GM12878 (cell line): ENCODE results near the gene E2F1. TPM values are rescaled to one million over a fixed set of nuclear protein-coding genes. Genes with fewer than 3 reads are reported as not detected.

Experiments used
- ATAC-seq: fragments of 200-7000 bp; cut with Tn5 transposase; 3 replicates; pipeline ENCODE4 v1.9.1; 2020; ENCODE audit warnings: mild to moderate bottlenecking, moderate library complexity
- BruUV-seq: library from RNA; stranded (reverse); fragments of 400-500 nt; replicated peaks from 2 replicates; lab custom pipeline; 2021; lab: Mats Ljungman, UMichigan
- CTCF ChIA-PET: fragments of 300-600 bp; sonication (Branson Sonifier 250); formaldehyde crosslinking; extraction: SDS; loops from one replicate; lab custom pipeline; 2021; ENCODE audit warnings: inconsistent platforms; lab: Yijun Ruan, JAX
- POLR2A ChIA-PET: fragments of 350-600 bp; formaldehyde crosslinking; extraction: SDS; loops from one replicate; lab custom pipeline; 2021; ENCODE audit warnings: inconsistent platforms; lab: Charles Lee
- RAD21 ChIA-PET: fragments of 300-600 bp; sonication (Branson Sonifier 250); formaldehyde crosslinking; loops from one replicate; lab custom pipeline; 2023; ENCODE audit warnings: antibody characterized with exemption; ENCODE audit not compliant: unreplicated experiment; lab: Charles Lee
- SMC1A ChIA-PET: fragments of 300-600 bp; sonication (Branson Sonifier 250); formaldehyde crosslinking; loops from one replicate; lab custom pipeline; 2023; ENCODE audit not compliant: unreplicated experiment, uncharacterized antibody; lab: Charles Lee
- DNase-seq: peaks from one replicate; pipeline ENCODE4 v3.0.0-alpha.2; 2011; ENCODE audit warnings: low read depth, low spot score
- FAIRE-seq: peaks from 3 replicates; lab custom pipeline; 2011; peaks lifted over from hg19 to GRCh38; lab: Jason Lieb, UNC
- H2AFZ ChIP-seq: 2 replicates; pipeline ENCODE4 v1.6.0; 2011; ENCODE audit warnings: low read depth, low read length, control low read depth; ENCODE audit not compliant: control insufficient read depth
- H3K27ac ChIP-seq: 2 replicates; pipeline ENCODE4 v1.5.1; 2011; ENCODE audit warnings: control low read depth; ENCODE audit not compliant: control insufficient read depth, insufficient read depth
- H3K27me3 ChIP-seq, 2 experiments: replicated peaks in 1 of 2; 2 replicates each; pipeline versions ENCODE4 v1.6.0 to v1.6.1; 2011; ENCODE audit warnings: low read length in 1 of 2; ENCODE audit not compliant: control insufficient read depth in 2 of 2, insufficient read depth in 2 of 2
- H3K36me3 ChIP-seq, 2 experiments: 2 replicates each; pipeline ENCODE4 v1.5.1; 2011; ENCODE audit warnings: low read length in 1 of 2; ENCODE audit not compliant: control insufficient read depth in 2 of 2, insufficient read depth in 2 of 2
- H3K4me1 ChIP-seq: 2 replicates; pipeline ENCODE4 v1.6.1; 2011; ENCODE audit warnings: mild to moderate bottlenecking, low read length, moderate library complexity, mixed read lengths; ENCODE audit not compliant: control insufficient read depth, insufficient read depth
- H3K4me2 ChIP-seq: 2 replicates; pipeline ENCODE4 v1.6.0; 2011; ENCODE audit warnings: control low read depth; ENCODE audit not compliant: control insufficient read depth, insufficient read depth
- H3K4me3 ChIP-seq: fragments of 200-600 bp; sonication (generic); 2 replicates; pipeline ENCODE4 v1.5.1; 2016
- H3K79me2 ChIP-seq: 2 replicates; pipeline ENCODE4 v1.6.0; 2011; ENCODE audit warnings: low read length; ENCODE audit not compliant: control insufficient read depth, insufficient read depth
- H3K9ac ChIP-seq: 2 replicates; pipeline ENCODE4 v1.8.0; 2011; ENCODE audit warnings: low read length, control low read depth, mixed read lengths; ENCODE audit not compliant: control insufficient read depth, insufficient read depth
- H3K9me3 ChIP-seq: replicated peaks from 3 replicates; pipeline ENCODE4 v1.5.1; 2011; ENCODE audit warnings: mild to moderate bottlenecking, low read length; ENCODE audit not compliant: control insufficient read depth, insufficient read depth
- H4K20me1 ChIP-seq: 2 replicates; pipeline ENCODE4 v1.6.0; 2011; ENCODE audit not compliant: control insufficient read depth, insufficient read depth
- CBX5 ChIP-seq: sonication (generic); IDR thresholded peaks from 2 replicates; pipeline ENCODE4 v1.6.1; 2016; ENCODE audit warnings: low read depth, moderate library complexity, mild to moderate bottlenecking, inconsistent platforms
- FOS ChIP-seq: IDR thresholded peaks from 3 replicates; pipeline ENCODE4 v1.6.1; 2011; ENCODE audit warnings: borderline replicate concordance; ENCODE audit not compliant: insufficient read length; ENCODE audit errors: extremely low read depth
- KLF5 ChIP-seq: fragments of 450-650 bp; IDR thresholded peaks from 2 replicates; pipeline ENCODE4 v1.6.1; 2014; ENCODE audit warnings: mild to moderate bottlenecking; ENCODE audit not compliant: partially characterized antibody
- NFIC ChIP-seq: IDR thresholded peaks from 2 replicates; pipeline ENCODE4 v1.6.1; 2012; ENCODE audit warnings: low read depth, mild to moderate bottlenecking, inconsistent platforms, low read length, moderate library complexity
- SREBF2 ChIP-seq: IDR thresholded peaks from 2 replicates; pipeline ENCODE4 v1.6.1; 2012; ENCODE audit warnings: mild to moderate bottlenecking, low read length
- STAT1 ChIP-seq: fragments of 450-650 bp; conservative IDR thresholded peaks from 2 replicates; pipeline ENCODE4 v1.6.1; 2014; ENCODE audit warnings: antibody characterized with exemption, mild to moderate bottlenecking
- ZNF24 ChIP-seq: fragments of 450-650 bp; IDR thresholded peaks from 2 replicates; pipeline ENCODE4 v1.6.1; 2017; ENCODE audit warnings: antibody characterized with exemption, mild to moderate bottlenecking
- WGBS: methylation state at CpG from one replicate; pipeline ENCODE4 v1.1.6; 2016; ENCODE audit warnings: low lambda C conversion rate; ENCODE audit not compliant: insufficient replicate concordance, insufficient coverage; ENCODE audit errors: missing lambda C conversion rate; 5-methylcytosine and 5-hydroxymethylcytosine counted together
- in situ Hi-C: fragments of 300-500 bp; cut with MboI; formaldehyde crosslinking; loops from 9 replicates; pipeline ENCODE4 v1.14.3; 2018; ENCODE audit warnings: mixed read lengths
- intact Hi-C: fragments of 100-400 bp; cut with micrococcal nuclease; formaldehyde crosslinking; loops from one replicate; pipeline ENCODE4 v1.14.2; 2022; ENCODE audit not compliant: unreplicated experiment
- polyA plus RNA-seq, 11 experiments: library from polyadenylated mRNA; depleted of rRNA in 4 of 11; unstranded in 6 of 11; stranded (reverse) in 5 of 11; fragments of >200 nt; fragmentation: Nextera tagmentation in 4 of 11; fragmentation: Illumina TruSeq in 1 of 11; extraction: Ambion mirVana in 4 of 11; extraction: Trizol in 1 of 11; gene quantifications; 1 replicate in 1 of 11; 2 replicates in 10 of 11; pipeline versions ENCODE4 v1.2.1 to v1.2.3, GENCODE V29; 2011 to 2016; ENCODE audit warnings: inconsistent platforms in 2 of 11, missing spikeins in 2 of 11, low read depth in 1 of 11
- total RNA-seq, 4 experiments: library from RNA; depleted of rRNA in 3 of 4; stranded (reverse); fragments of >200 nt in 3 of 4; fragmentation: Illumina TruSeq in 1 of 4; extraction: Trizol in 1 of 4; gene quantifications; 2 replicates each; pipeline versions ENCODE4 v1.2.1 to v1.2.3, GENCODE V29; 2013 to 2021

Gene E2F1
- total and polyA plus RNA-seq, 10 of the 15 experiments (the other 5 are each of a cell fraction or from before 2014, with no cell fraction given): 0.29 to 50.2 (median 19.7) TPM

- FAIRE-seq (no peak), DNase-seq (no peak), ATAC-seq (no peak)
- WGBS: 79% methylated on average over 11 of the region's 11 CpGs
- in situ Hi-C loops: no loop called here
- ChIA-PET RAD21 (interaction anchor here (2.2 kb wide), 1 partner anchor 10 kb away, joined by 6 read pairs; the partner anchor contains the start of gene ACTL10), CTCF (interaction anchor here (0.6 kb wide), 1 partner anchor 216 kb away, joined by 3 read pairs; no protein-coding TSS in a partner anchor), SMC1A (interaction anchor here (1.4 kb wide), 1 partner anchor 12 kb away, joined by 5 read pairs; no protein-coding TSS in a partner anchor)
- peaks cover 26% of the 10 kb centered on the region for H3K4me1 ChIP-seq
- H3K9me3 ChIP-seq: no peaks in the 10 kb centered on the region
- intact Hi-C loops: no loop called here
- H3K36me3 ChIP-seq: peaks cover 0 to 5% of the 10 kb centered on the region in 2 experiments; a peak in 3 of 4 replicates
- no peak overlapping the region for H3K4me3 ChIP-seq
- H2AFZ ChIP-seq: no peak overlapping the region
- no peak overlapping the region for H3K27ac ChIP-seq
- H3K4me2 ChIP-seq: no peak overlapping the region
- H4K20me1 ChIP-seq: no peaks in the 10 kb centered on the region
- TF ChIP-seq NFIC (no peak), SREBF2 (no peak), ZNF24 (no peak), STAT1 (no peak), FOS (no peak), CBX5 (no peak), KLF5 (no peak)
- TF ChIP-seq, all 136 proteins: peak for 0
- Histone ChIP-seq H3K79me2 (peaks cover 9% of the 10 kb centered on the region), H3K27me3 (no peaks in the 10 kb centered on the region), H3K9ac (no peak overlapping the region)
- POLR2A ChIA-PET: no interaction called here
- BruUV-seq: no TSS peak
These were observed 10.1 kb downstream of the E2F1 start for GRCh38 chr20:33676121-33676520.
